NCI-H2107 (cell line): ENCODE data around the gene SACS.
"Not testable (repeated sequence)": the region's sequence is repeated elsewhere in the genome, so short reads cannot be mapped to it uniquely, and the experiment has no call there.

ENCODE experiments used
- DNase-seq: peaks from one replicate; lab custom pipeline; 2025; lab: John Stamatoyannopoulos, UW

Gene SACS

DNA sequence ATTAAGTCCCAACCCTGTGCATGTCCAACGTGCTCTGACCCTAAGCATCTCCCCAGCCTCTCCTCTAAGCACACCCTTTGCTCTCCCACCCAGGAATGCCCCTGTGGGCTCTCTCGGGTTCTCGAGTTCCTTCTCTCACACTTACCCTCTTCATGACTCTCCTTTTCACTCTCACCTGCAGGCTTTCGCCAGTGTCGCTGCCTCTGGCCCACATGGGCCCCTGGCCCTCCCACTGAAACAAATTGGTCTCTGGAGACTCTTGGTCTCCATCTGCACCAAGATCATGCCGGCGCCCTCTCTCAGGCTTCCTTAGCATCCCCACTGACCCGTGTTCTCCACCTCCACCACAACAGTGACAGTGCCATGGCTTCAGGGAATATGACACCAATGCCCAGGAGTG, 19.6 kb upstream of the SACS start:
- DNase-seq = no peak

DNA sequence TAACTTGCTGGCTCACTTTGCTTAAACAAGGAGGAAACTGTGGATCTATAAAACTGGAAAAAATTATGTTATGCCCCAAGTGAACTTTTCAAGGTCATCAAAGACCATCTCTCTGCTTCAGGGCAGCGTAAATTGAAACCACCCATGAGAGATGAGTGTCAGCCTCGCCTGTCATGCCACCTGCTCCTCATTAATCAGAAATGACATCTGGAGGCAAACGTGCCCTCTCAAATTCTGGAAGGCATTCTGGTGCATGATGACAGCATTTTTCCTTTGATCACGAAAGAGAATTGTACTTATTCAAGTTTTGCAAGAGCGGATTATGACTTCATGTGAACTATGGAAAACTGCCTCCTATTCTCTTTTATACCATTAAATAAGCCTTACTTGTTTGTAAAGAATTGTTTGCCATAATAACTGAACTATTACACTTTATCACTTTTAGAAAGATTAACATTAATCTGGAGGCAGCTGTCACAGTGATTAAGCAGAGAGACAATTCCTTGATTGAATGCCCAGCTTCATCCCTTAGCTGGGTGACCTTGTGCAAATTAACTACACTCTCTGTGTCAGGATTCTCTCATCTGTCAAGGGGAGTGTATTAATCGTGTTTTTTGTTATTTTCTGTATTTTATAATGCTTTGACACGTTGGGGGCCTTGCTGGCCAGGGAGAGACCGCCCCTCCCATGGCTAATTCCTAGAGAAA, 17.0 kb upstream of the SACS start:
- DNase-seq = no peak

DNA sequence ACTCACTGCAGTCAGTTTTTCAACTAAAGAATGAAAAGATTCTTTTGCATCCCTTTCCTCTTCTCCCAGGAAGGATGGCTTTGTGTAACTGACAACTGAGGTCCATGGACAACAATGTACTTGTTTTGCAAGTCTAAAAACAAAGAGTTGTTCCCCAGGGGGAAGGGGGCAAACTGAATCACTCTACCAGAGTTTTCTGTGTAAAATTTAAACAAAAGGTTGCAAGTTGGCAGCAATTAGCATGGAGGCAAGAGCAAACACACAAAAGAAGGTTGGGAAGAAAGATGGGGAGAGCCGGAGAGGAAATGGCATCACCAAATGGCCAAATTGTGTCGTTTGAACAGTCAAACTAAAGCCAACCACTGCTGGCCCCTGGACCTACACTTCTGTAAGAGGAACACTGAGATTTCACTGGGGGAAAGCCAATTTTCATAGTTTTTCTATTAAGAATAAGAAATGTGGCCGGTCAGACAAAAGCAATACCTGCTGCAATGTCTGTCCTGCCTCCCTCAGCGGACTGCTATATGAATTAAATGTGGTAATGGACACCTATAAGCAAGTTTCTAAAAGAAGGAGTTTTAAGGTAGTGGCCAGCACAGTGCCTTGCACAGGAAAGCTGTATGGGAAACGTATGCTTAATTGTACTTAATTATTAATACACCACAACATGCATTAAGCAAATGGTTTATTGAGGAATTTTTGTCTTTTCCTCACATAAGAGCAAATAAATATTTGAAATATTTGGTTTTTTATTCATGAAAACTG, 16.1 kb upstream of the SACS start:
- no peak for DNase-seq

DNA sequence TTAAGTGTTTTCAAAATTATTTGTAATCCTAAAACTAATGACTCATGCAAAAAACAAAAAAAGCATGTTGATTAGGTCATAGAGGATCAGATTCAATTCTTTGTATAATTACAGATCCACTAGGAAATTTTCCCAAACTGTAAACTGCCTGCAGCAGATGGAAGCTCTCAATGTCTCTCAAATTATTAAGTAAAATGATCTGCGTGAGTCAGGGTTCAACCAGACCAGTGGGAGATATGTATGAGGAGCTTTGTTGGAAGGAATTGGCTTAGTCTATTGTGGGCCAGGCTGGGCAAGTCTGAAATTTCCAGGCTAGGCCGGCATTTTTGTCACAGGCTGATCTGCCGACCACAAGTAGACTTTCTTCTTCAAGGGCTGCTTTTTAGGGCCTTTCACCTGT, 14.4 kb upstream of the SACS start:
- no peak for DNase-seq

DNA sequence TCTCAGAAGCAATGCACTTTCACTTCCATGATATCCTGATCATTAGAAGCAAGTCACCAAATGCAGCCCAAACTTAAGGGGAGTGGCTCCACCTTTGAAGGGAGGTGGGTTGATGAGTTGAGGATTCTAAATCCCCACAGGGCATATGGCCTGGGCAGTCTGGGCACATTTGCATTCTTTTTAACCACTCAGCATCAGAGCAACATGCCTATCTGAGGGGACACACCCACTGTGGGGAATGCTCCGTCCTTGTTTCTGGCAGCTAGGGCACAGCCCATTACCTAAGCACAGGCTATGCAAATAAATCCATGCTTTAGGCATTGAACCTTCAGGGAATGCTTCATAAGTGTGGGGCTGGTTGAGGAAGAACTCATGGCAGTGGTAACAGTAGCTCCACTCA, 12.3 kb upstream of the SACS start:
- DNase-seq = no peak

DNA sequence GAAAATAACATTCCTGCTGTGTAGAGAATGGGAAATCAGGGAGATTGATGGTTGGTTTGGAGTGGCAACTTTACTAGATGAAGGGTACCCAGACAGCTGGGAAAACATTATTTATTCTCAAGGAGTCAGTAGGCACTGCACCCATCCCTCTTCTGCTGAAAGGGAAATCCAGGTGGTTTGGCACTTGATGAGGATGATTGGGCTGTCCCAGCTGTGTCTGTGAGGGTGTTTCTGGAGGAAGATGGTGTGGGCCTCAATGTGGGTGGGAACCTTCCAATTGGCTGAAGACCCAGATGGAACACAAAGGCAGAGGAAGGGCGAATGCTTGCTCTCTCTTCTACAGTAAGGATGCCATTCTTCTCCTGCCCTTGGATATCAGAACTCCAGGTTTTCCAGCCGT, 10.4 kb upstream of the SACS start:
- no peak for DNase-seq

DNA sequence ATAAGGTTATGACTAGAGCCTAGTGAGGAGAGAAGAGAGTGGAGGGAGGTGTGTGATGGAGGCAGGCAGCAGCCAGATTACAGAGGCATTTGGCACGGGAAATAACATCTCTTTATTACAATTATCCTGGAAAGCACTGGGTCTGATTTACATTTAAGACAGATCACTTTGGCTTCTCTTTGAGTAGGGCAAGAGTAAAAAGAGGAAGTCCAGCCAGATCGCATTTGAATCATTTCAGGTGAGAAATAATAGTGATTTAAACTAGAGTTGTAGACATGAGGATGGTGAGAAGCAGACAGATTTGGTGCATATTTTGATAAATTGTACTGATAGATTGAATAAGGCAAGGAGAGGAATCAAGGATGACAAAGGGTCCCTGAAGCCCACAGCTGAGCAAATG, 9.6 kb upstream of the SACS start:
- no peak for DNase-seq

DNA sequence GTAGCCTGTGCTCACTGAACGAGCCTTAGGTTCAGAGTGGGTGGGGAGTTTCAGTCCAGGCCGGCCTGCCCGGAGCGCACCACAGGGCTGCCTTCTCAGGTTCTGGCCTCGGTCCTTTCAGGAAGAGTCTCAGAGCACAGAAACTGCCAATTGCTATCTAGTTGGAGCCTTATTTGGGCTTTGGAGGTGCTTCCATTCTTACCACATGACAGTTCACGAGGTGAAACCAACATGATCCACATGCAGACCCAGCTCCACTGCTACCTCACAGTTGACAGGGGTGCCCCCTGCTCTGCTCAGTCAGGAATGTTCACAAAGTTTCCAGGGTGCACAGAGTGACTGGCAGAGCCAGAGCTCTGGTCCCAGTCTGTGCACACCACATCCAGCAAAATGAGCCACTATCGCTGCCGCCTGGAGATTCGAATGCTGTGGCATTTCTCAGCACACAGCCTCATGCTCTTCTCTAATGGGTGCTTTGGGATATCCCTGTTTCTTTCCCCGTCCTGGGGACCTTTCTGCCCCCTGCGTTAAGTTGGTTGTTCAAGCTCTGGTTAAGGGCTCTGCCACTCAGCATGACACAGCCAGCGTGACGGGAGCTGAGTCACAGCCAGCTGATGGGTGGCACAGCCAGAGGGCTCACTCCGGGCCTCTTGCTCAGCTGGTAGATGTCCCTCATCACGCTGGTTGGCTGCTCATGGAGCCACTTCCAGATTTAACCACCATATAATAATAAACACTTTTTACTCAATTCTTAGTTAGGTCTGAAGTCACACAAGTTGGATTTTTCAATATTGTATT, 7.5 kb upstream of the SACS start:
- DNase-seq = no peak

DNA sequence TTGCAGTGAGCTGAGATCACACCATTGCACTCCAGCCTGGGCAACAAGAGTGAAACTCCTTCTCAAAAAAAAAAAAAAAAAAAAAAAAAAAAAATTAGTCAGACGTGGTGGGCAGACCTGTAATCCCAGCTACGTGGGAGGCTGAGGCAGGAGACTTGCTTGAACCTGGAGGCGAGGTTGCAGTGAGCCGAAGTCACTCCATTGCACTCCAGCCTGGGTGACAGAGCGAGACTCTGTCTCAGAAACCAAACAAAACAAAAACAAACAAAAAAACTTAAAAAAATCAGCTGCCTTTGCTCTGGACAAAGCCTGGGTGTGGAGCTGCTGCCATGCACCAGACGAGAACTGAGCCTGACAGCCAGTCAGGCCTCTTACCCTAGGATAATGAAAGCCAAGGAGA, 6.8 kb upstream of the SACS start:
- not testable (repeated sequence) for DNase-seq

DNA sequence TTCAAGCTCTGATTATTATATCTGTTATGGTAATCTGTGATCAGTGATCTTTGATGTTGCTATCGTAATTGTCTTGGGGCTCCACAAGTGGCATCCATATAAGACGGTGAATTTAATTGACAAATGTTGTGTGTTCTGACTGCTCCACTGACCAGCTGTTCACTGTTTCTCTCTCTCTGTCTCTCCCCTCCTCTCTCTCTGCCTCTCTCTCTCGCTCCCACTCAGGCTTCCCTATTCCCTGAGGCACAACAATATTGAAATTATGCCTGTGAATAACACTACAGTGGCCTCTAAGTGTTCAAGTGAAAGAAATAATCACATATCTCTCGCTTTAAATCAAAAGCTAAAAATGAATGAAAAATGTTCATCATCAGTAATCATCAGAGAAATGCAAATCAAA, 4.4 kb upstream of the SACS start:
- no peak for DNase-seq

DNA sequence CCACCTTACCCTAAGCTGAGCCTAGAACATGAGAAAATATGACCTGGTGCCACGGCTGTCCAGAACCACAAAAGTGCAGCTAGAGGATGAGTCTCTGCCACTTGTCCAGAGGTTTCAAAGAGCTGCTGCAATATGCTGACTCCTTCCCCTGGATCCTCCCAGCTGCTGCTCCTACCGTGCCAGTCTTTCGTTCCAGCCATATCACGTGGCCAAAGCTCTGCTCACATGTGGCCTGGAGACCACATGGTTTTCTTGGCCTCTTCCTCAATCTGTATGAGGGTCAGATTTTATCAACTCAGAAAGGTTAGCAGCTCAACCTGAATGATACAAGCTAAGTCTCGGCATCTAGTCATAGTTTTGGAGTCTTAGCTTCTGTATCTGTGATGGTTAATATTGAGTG, 3.2 kb upstream of the SACS start:
- no peak for DNase-seq

DNA sequence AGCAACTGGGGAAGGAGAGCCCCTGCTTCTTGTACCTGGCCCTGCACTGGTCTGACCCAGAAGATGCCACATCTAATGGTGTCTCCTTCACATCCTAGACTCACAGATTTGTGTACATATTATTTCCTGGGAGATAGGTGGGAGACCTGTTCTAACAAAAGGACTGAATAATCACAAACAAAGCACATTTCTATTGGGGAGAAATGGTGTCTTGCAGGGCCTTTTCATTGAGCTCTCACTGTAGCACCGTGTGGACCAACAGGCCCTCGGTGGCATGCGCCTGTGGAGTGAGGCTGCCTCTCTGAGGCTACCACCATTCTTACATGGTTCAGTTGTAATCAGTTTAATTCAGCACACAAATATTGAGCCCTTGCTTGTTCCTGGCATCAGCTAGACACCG, 989 bp upstream of the SACS start:
- DNase-seq = no peak

DNA sequence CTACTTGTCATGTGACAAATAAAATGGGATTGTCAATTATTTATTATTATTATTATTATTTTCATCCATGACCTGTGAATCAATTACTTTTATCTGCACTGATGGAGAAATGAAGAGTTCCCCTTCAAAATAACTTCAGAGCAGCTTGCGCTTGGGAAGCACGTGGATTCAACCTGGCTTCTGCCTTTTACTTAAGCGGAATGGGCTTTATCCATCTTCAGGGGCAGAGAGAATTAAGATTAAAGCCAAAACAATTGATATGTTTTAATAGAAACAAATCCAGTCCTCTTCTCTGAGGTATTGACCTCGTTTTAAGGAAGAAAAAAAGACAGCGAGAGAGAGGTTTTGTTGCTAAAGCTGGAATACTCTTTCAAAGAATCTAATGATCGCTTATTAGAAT, 876 bp downstream of the SACS start:
- no peak for DNase-seq

DNA sequence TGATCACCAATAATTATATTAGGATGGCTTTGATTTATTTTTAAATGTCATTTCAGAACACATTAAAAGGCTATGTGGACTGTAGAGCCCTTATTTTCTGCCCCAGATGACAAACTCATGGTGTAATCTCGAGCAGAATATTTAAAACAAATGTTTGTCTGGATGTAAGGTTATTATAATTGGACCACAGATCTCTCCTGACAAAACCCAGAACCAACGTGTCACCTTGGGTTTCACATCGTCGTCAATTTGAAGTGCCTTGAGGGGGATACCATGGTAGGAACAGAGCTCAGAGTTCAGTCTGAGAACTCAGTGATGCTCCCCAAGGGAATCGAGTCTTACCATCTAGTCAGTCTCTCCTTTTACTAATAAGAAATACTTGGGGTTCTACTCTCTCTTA, 2.8 kb downstream of the SACS start:
- no peak for DNase-seq

DNA sequence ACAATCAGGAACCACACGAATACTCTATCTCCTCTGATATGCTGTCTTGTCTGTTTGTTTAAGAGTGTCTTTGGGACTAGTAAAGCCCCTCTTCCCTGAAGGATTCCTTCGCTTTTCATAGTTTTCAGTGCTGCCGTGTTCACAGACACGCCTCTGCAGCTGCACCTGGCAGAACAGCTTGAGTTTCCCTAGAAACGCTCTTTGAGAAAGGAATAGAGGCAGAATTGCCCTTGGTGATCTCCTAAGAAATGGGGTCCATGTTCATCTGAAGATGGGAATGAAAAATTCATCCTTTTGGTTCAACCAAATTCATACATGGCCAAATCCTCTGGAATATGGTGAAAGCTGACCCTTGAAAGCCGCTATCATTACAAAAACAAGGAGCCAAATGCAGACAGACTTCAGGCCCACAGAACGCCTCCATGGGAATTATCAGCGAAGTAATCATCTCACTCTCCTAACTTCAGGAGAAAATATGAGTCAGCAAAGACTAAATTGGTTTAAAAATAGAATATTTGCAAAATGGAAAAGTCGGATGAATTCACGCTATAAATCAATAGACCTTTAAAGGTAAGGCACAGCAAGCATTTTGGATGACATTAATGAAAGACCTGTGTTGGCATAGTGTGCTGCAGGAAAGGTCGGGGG, 5.5 kb downstream of the SACS start:
- DNase-seq = no peak

DNA sequence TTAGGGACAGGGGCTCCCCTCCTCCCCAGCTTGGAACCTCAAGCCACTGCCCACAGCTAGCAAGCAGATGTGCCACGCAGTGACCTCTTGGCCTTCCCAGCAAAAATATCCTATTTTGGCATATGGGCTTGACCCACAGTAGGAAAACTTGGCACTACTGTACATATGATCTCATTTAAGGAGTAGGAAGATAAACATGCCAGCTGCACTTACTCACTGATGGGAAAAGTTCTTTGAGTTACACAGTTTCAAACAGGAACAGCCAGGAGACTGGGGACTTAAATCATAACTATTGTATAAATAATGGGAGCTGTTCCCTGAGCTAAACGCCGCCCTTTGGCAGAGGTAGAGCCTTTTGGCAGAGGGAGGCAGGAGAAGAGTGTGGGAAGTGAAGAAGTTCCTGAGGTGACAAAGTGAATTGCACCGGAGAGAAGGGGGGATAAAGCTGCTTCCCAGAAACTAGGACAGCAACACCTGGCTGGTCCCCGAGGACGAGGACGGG, 6.1 kb downstream of the SACS start:
- no peak for DNase-seq

DNA sequence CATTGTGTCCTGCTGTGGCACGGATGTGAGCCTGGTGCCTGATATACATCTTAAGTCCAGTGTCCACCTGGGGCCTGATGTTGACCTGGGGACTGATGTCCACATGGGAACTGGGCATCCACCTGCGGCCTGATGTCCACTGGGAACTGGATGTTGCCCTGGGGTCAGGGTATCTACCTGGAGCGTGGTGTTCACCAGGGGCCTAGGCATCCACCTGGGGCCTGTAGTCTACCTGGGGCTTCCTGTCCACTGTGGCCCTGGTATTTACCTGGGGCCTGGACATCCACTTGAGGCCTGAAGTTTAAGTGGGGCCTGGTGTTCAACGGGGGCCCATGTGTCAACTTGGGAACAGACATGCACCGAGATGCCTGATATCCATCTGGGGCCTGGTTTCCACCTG, 11.9 kb downstream of the SACS start:
- DNase-seq = no peak

DNA sequence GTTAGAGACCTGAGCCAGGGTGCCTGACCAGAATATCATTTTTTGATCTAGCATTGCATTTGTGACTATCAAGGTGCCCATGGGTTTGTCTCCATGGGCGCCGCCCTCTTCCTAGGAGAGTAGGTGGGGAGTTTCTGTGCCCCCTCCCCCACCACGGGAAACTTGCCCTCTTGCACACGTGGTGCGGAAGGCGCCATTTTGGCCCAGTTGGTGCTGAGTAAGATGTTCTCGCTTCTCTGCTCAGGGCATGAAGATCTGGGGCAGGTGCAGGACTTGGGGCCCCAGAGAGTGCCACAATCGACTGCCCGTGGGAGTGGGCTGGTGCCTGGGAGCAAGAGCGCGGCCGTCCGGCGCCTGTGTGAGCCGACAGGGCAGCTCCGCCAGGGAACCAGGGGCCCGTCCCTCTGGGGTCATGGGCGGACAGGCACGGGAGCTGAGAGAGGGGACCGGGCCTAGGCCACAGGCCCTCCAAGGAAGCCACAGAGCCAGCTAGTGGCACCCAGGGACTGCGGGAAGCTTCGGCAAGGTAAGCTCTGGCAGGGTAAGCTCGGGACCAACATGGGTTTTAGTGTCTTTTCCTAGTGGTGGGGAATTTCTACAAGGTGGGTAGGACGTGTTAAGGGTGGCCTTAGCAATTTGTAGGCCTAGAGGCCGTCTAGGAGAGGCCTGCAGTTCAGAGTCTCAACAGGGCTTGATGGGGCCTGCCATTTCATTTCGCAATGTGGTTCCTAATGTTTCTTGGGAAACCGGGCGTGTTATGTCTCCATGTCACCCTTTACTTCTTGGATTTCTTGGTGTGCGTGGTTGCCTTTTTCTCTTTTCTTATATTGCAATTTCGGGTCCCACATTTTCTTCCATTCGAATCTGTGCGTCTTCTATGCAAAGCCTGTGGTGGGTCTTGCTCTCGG, 14.5 kb downstream of the SACS start:
- DNase-seq = no peak

DNA sequence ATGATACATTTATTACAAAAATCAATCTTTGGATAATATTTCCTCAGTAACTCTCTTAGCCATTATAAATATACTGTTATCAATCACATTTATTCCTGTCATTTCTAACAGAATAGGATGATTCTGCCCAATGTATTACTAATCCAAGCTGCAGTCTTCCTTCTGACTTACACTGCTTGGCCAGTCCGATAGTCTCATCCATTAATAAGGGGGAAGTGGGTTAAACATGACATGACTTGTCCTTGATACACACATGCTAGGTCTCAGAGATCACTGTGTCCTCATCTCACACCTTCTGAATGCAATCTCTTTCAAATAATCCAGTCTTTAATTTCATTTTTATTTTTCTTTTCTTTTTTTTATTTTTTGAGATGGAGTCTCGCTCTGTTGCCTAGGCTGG, 18.8 kb downstream of the SACS start:
- DNase-seq = no peak

DNA sequence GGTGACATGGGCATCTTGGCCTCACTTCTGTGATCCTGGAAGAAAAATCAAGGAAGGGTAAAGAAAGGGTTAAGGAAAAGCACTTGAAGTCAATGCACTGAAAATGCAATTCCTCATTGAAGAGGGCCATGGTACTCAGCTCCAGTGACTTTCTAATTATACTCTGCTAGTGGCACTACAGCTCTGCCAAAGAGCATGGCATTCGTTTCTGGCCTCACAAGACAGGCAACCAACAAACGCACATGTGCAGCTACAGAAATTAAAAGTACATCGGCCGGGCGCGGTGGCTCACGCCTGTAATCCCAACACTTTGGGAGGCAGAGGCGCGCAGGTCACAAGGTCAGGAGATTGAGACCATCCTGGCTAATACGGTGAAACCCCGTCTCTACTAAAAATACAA, 21.8 kb downstream of the SACS start:
- DNase-seq = no peak

DNA sequence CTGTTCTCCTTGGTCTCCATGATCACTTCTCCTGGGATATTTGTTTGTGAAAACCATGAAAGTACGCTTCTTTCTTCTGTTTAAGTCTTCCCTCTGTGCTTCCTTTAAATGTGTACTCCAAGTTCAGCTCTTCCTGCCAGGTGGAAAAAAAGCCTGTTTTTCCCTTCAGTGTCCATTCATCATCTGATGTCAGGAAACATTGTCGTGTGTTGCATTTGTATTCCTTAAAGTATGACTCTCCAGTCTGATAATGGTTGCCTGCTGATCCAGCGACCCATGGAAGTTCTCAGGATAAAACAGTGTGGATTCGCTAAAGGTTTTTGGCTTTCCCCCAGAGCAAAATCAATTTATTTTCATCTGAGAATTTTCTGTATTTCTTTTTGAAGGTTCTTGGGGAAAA, 22.3 kb downstream of the SACS start:
- DNase-seq = no peak
